HCT116 (cell line): ENCODE results near the gene MYBPC2. TPM values are rescaled to one million over a fixed set of nuclear protein-coding genes. Genes with fewer than 3 reads are reported as not detected.
A peak's percentile ranks its signal among the peaks of the same experiment; 100 is the strongest.

ENCODE experiments used
- ATAC-seq: fragments of 200-7000 bp; cut with Tn5 transposase; 2 replicates; pipeline ENCODE4 v1.9.1; 2020; ENCODE audit warnings: mild to moderate bottlenecking, moderate library complexity
- BruUV-seq: library from RNA; stranded (reverse); fragments of 400-500 nt; replicated peaks from 2 replicates; lab custom pipeline; 2021; lab: Mats Ljungman, UMichigan
- CTCF ChIA-PET: fragments of 300-600 bp; sonication (Branson Sonifier 250); formaldehyde crosslinking; loops from one replicate; lab custom pipeline; 2021; ENCODE audit warnings: antibody characterized with exemption; lab: Charles Lee
- POLR2A ChIA-PET: fragments of 300-600, 350-600 bp; sonication (Branson Sonifier 250); formaldehyde crosslinking; loops from one replicate; lab custom pipeline; 2021; ENCODE audit warnings: antibody characterized with exemption; lab: Charles Lee
- RAD21 ChIA-PET, 2 experiments: fragments of 300-600 bp; sonication (Branson Sonifier 250); formaldehyde crosslinking; loops; one replicate each; lab custom pipeline; 2023; ENCODE audit warnings: low total read pairs in 2 of 2; ENCODE audit not compliant: uncharacterized antibody in 2 of 2, unreplicated experiment in 2 of 2, low non-redundant PET in 1 of 2; lab: Charles Lee
- DNase-seq: peaks from one replicate; pipeline ENCODE4 v3.0.0-alpha.2; 2010; ENCODE audit warnings: low read depth, low spot score
- H2AFZ ChIP-seq: fragments of 200-600 bp; shearing (Covaris generic), sonication (generic); 2 replicates; pipeline ENCODE4 v1.6.1; 2017; ENCODE audit warnings: low read depth, mixed run types, mixed read lengths, antibody characterized with exemption, low read length; ENCODE audit not compliant: poor library complexity, severe bottlenecking
- H3K27ac ChIP-seq: 2 replicates; pipeline ENCODE4 v1.5.1; 2012; ENCODE audit warnings: low read depth, low read length
- H3K27me3 ChIP-seq: fragments of 200-600 bp; sonication (generic); 2 replicates; pipeline ENCODE4 v1.6.1; 2016; ENCODE audit warnings: mixed run types, low read length, mixed read lengths; ENCODE audit not compliant: insufficient read depth
- H3K36me3 ChIP-seq, 2 experiments: fragments of 200-500 bp in 1 of 2; fragments of 200-600 bp in 1 of 2; sonication (Bioruptor generic) in 1 of 2; sonication (generic) in 1 of 2; 2 replicates each; pipeline versions ENCODE4 v1.5.1 to v1.6.1; 2014 to 2016; ENCODE audit warnings: low read length in 2 of 2, inconsistent platforms in 1 of 2, mixed read lengths in 1 of 2, mixed run types in 1 of 2; ENCODE audit not compliant: insufficient read depth in 2 of 2, control insufficient read depth in 1 of 2
- H3K4me1 ChIP-seq, 2 experiments: fragments of 200-600 bp in 1 of 2; sonication (generic) in 1 of 2; 2 replicates each; pipeline versions ENCODE4 v1.5.1 to v1.6.1; 2012 to 2017; ENCODE audit warnings: low read length in 2 of 2, inconsistent platforms in 1 of 2, mild to moderate bottlenecking in 1 of 2, mixed read lengths in 1 of 2, mixed run types in 1 of 2, moderate library complexity in 1 of 2; ENCODE audit not compliant: insufficient read depth in 2 of 2, control insufficient read depth in 1 of 2
- H3K4me2 ChIP-seq: fragments of 200-600 bp; sonication (generic); 2 replicates; pipeline ENCODE4 v1.6.1; 2017; ENCODE audit warnings: mixed run types, low read length, mixed read lengths
- H3K4me3 ChIP-seq, 2 experiments: fragments of 200-600 bp in 1 of 2; sonication (generic) in 1 of 2; replicated peaks in 1 of 2; 2 replicates each; pipeline ENCODE4 v1.5.1; 2011 to 2016; ENCODE audit warnings: low read length in 2 of 2, control low read depth in 1 of 2, low read depth in 1 of 2, mild to moderate bottlenecking in 1 of 2, mixed read lengths in 1 of 2, mixed run types in 1 of 2
- H3K79me2 ChIP-seq: fragments of 200-600 bp; sonication (generic); 2 replicates; pipeline ENCODE4 v1.6.1; 2017; ENCODE audit warnings: mild to moderate bottlenecking, mixed run types, low read length, moderate library complexity, mixed read lengths; ENCODE audit not compliant: insufficient read depth
- H3K9ac ChIP-seq: fragments of 200-600 bp; sonication (generic); 2 replicates; pipeline ENCODE4 v1.6.1; 2016; ENCODE audit warnings: low read length, mixed read lengths
- H3K9me2 ChIP-seq: fragments of 200-600 bp; sonication (generic), shearing (Covaris generic); 2 replicates; pipeline ENCODE4 v1.6.1; 2017; ENCODE audit warnings: mixed run types, mild to moderate bottlenecking, moderate library complexity; ENCODE audit not compliant: insufficient read depth
- H3K9me3 ChIP-seq, 2 experiments: fragments of 200-500 bp in 1 of 2; fragments of 200-600 bp in 1 of 2; sonication (Bioruptor generic) in 1 of 2; sonication (generic) in 1 of 2; 2 replicates each; pipeline ENCODE4 v1.6.1; 2014 to 2017; ENCODE audit warnings: low read length in 2 of 2, mixed read lengths in 2 of 2, inconsistent platforms in 1 of 2, low read depth in 1 of 2, mild to moderate bottlenecking in 1 of 2, mixed run types in 1 of 2, moderate library complexity in 1 of 2; ENCODE audit not compliant: control insufficient read depth in 1 of 2, insufficient read depth in 1 of 2
- H4K20me1 ChIP-seq: fragments of 200-600 bp; sonication (generic), shearing (Covaris generic); 2 replicates; pipeline ENCODE4 v1.6.1; 2017; ENCODE audit warnings: mixed run types, mild to moderate bottlenecking, moderate library complexity; ENCODE audit not compliant: insufficient read depth
- CTCF ChIP-seq, 3 experiments: fragments of 200-600 bp in 1 of 3; sonication (generic) in 1 of 3; IDR thresholded peaks in 2 of 3; conservative IDR thresholded peaks in 1 of 3; 2 replicates each; pipeline ENCODE4 v1.5.1; 2012 to 2017; ENCODE audit warnings: low read depth in 2 of 3, low read length in 2 of 3, antibody characterized with exemption in 1 of 3, borderline replicate concordance in 1 of 3, control low read depth in 1 of 3, mild to moderate bottlenecking in 1 of 3, mixed read lengths in 1 of 3, mixed run types in 1 of 3, moderate library complexity in 1 of 3; ENCODE audit not compliant: insufficient read depth in 1 of 3
- EZH2 ChIP-seq: fragments of 200-600 bp; sonication (generic); IDR thresholded peaks from 2 replicates; pipeline ENCODE4 v1.6.1; 2017; ENCODE audit warnings: antibody characterized with exemption, mixed run types
- POLR2A ChIP-seq: IDR thresholded peaks from 2 replicates; pipeline ENCODE4 v1.7.0; 2011; ENCODE audit warnings: borderline replicate concordance; ENCODE audit not compliant: insufficient read depth, insufficient read length; ENCODE audit errors: extremely low read depth
- POLR2AphosphoS5 ChIP-seq: IDR thresholded peaks from 2 replicates; pipeline ENCODE4 v1.6.1; 2011; ENCODE audit warnings: mild to moderate bottlenecking, low read depth, low read length, moderate library complexity
- ZNF274 ChIP-seq: fragments of 200-500 bp; sonication (Bioruptor generic); IDR thresholded peaks from 2 replicates; pipeline ENCODE4 v1.6.1; 2014; ENCODE audit warnings: mild to moderate bottlenecking, low read depth, low read length, inconsistent platforms
- intact Hi-C: fragments of 100-400 bp; cut with micrococcal nuclease; formaldehyde crosslinking; loops from 2 replicates; pipeline ENCODE4 v1.10.0; 2022
- total RNA-seq: library from RNA; stranded (reverse); gene quantifications from one replicate; pipeline ENCODE4 v1.2.1, GENCODE V29; 2021; ENCODE audit not compliant: unreplicated experiment
- TF ChIP-seq, protein P1 (sequence below): IDR thresholded peaks from 2 replicates; pipeline ENCODE4 v1.6.1; 2012; ENCODE audit warnings: low read depth

MYBPC2 gene
- total RNA-seq, 1 experiment from 2014 or later = not detected

DNA sequence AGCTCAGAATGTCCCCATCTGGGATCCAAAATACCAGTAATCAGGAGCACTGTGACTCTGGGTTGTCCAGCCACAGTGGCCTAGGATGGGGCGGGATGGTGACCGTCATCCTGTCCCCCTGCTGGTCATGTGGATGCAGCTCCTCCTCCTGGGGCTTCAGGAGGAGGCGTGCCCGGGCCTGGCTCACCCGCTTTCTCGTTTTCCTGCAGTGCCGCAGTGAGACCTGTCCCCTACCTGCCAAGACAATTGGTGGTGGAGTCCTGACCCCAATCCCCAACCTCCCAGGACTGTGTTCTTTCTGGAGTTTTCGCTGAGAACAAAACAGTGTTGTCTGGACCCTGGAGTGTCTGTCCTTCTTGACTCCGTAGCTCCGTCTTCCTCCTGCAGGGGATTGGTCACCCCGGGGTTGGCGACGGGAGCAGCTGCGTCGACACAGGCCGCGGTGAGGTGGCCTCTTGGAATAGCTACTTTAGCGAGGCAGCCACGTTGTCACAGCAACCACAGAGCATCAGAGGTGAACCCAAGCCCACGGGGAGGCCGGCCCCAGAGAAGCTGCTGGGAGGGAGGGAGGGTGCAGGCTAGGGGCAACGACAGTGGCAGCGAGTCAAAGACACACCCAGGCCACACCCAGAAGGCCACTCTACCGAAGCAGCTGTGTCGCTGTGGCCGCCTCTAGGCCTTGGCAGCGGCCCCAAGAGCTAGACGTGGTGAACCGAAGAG, 33.5 kb downstream of the MYBPC2 start:
- Histone ChIP-seq H3K79me2 (no peaks in the 10 kb centered on the region), H3K9me2 (no peaks in the 10 kb centered on the region), H3K27ac (peak overlapping the region; percentile 50), H4K20me1 (no peaks in the 10 kb centered on the region), H3K4me1 (peaks cover 12 to 33% of the 10 kb centered on the region in 2 experiments), H3K27me3 (no peaks in the 10 kb centered on the region), H3K36me3 (no peaks in the 10 kb centered on the region)
- no TSS peak for BruUV-seq
- ChIA-PET CTCF (interaction anchor here (0.7 to 1.7 kb wide), 6 partner anchors 8 to 109 kb away, joined by 3 to 8 read pairs (median 4); no protein-coding TSS in a partner anchor), POLR2A (interaction anchor here (1.1 to 1.5 kb wide), 2 partner anchors 9 to 82 kb away, joined by 3 read pairs; partner anchors contain the start of gene POLD1)
- intact Hi-C loops = no loop called here
- TF ChIP-seq POLR2AphosphoS5 (peak; percentile 46; the same call in 1 of the 2 replicates), ZNF274 (no peak), EZH2 (no peak), CTCF (IDR thresholded peaks at IDR 0.05 in 2 of 3, conservative IDR thresholded peaks at IDR 0.05 in 1 of 3; ENCODE audit: borderline replicate concordance in 1 of 3, insufficient read depth in 1 of 3, low read depth in 2 of 3, low read length in 2 of 3) (peak in 2 of 3 experiments; percentile 56 to 67; a peak in 4 of 6 replicates), POLR2A (no peak)
- TF ChIP-seq, protein P1, sequence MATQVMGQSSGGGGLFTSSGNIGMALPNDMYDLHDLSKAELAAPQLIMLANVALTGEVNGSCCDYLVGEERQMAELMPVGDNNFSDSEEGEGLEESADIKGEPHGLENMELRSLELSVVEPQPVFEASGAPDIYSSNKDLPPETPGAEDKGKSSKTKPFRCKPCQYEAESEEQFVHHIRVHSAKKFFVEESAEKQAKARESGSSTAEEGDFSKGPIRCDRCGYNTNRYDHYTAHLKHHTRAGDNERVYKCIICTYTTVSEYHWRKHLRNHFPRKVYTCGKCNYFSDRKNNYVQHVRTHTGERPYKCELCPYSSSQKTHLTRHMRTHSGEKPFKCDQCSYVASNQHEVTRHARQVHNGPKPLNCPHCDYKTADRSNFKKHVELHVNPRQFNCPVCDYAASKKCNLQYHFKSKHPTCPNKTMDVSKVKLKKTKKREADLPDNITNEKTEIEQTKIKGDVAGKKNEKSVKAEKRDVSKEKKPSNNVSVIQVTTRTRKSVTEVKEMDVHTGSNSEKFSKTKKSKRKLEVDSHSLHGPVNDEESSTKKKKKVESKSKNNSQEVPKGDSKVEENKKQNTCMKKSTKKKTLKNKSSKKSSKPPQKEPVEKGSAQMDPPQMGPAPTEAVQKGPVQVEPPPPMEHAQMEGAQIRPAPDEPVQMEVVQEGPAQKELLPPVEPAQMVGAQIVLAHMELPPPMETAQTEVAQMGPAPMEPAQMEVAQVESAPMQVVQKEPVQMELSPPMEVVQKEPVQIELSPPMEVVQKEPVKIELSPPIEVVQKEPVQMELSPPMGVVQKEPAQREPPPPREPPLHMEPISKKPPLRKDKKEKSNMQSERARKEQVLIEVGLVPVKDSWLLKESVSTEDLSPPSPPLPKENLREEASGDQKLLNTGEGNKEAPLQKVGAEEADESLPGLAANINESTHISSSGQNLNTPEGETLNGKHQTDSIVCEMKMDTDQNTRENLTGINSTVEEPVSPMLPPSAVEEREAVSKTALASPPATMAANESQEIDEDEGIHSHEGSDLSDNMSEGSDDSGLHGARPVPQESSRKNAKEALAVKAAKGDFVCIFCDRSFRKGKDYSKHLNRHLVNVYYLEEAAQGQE = no peak
- TF ChIP-seq, all 23 proteins: peak for 2
- Histone ChIP-seq H3K9ac (peak overlapping the region; percentile 60), H3K4me2 (peak overlapping the region; percentile 86), H3K4me3 (peak overlapping the region; percentile 39 to 55), H2AFZ (peak overlapping the region; percentile 95), H3K9me3 (no peaks in the 10 kb centered on the region)
- peak; percentile 42 for DNase-seq
- RAD21 ChIA-PET = no interaction called here
- ATAC-seq = peak; percentile 91
